ENCODE data around the gene TMEM63A. TPM values are rescaled to one million over a fixed set of nuclear protein-coding genes. Genes with fewer than 3 reads are reported as not detected.

Gene TMEM63A
- total RNA-seq, 1 experiment from 2014 or later: 31.4 TPM

- H3K27ac ChIP-seq (ENCODE audit: low read length): peak overlapping the region; percentile 31; the same call in 1 of the 2 replicates
Measured at GRCh38 chr1:225820522-225821120, 61.6 kb downstream of the TMEM63A start.

More at GRCh38 chr1:225820522-225821120, 61.6 kb downstream of the TMEM63A start:
- TF ChIP-seq SIN3A (IDR thresholded peaks at IDR 0.05; ENCODE audit: borderline replicate concordance, insufficient read depth, low read depth, low read length) (no peak), REST (IDR thresholded peaks at IDR 0.05; ENCODE audit: insufficient read depth in 1 of 2, low read depth in 2 of 2, low read length in 1 of 2) (no peak), TCF7L2 (IDR thresholded peaks at IDR 0.05; ENCODE audit: low read depth, low read length) (no peak), POLR2AphosphoS5 (IDR thresholded peaks at IDR 0.05; ENCODE audit: low read depth, low read length) (no peak), CTCF (IDR thresholded peaks at IDR 0.05) (no peak)
- POLR2A ChIA-PET: no interaction called here
- no TSS peak for BruUV-seq (replicated peaks)
- Histone ChIP-seq H3K4me1 (ENCODE audit: control insufficient read depth, insufficient read depth, low read length) (peaks cover 29% of the 10 kb centered on the region), H3K4me3 (ENCODE audit: low read depth in 2 of 2, low read length in 2 of 2) (no peak overlapping the region), H3K9me3 (ENCODE audit: control insufficient read depth, insufficient read depth, low read depth, low read length) (no peaks in the 10 kb centered on the region), H3K36me3 (ENCODE audit: control insufficient read depth, insufficient read depth, low read length) (no peaks in the 10 kb centered on the region), H3K27me3 (ENCODE audit: control insufficient read depth, insufficient read depth, low read length) (no peaks in the 10 kb centered on the region)
- DNase-seq (ENCODE audit: low read depth, low spot score): no peak
- in situ Hi-C loops (cut with HindIII; ENCODE audit: low pct_unique_long_range_greater_than_20kb, low sequenced_read_pairs) (no loop called here), intact Hi-C loops (cut with micrococcal nuclease; ENCODE audit: unreplicated experiment) (no loop called here)
- CTCF ChIA-PET: interaction anchor here (0.6 kb wide), 1 partner anchor 50 kb away, joined by 3 read pairs; no protein-coding TSS in a partner anchor
- ATAC-seq: no peak

Measured in Panc1 (cell line).